Activated T-cell treated with anti-CD3 and anti-CD28 coated beads, Interleukin-2, amount 50 U/mL, for 72 hours (primary cell): ENCODE data around the gene EPS8. TPM values are rescaled to one million over a fixed set of nuclear protein-coding genes. Genes with fewer than 3 reads are reported as not detected.
"Not testable (repeated sequence)": the region's sequence is repeated elsewhere in the genome, so short reads cannot be mapped to it uniquely, and the experiment has no call there.

Experiments
- ATAC-seq, 2 donors: fragments of 150-1000 bp; cut with Tn5 transposase; replicated peaks in 1 of 2; 2 replicates each; pipeline ENCODE4 v1.10.0; 2021; ENCODE audit warnings: moderate library complexity in 2 of 2, mild to moderate bottlenecking in 1 of 2
- DNase-seq, 2 donors: peaks; one replicate each; pipeline ENCODE4 v3.0.0; 2021 to 2022; ENCODE audit warnings: mixed read lengths in 1 of 2
- H3K27ac Mint-ChIP-seq: one replicate; pipeline ENCODE4 v1.8.0; 2022; ENCODE audit warnings: mild to moderate bottlenecking, moderate library complexity, mixed read lengths
- H3K27me3 Mint-ChIP-seq: one replicate; pipeline ENCODE4 v1.8.0; 2022; ENCODE audit warnings: low read depth, mixed read lengths
- H3K36me3 Mint-ChIP-seq, 2 donors: one replicate each; pipeline ENCODE4 v1.8.0; 2022; ENCODE audit warnings: mixed read lengths in 2 of 2, mild to moderate bottlenecking in 1 of 2; ENCODE audit not compliant: insufficient read depth in 2 of 2
- H3K4me1 Mint-ChIP-seq: one replicate; pipeline ENCODE4 v1.8.0; 2022; ENCODE audit warnings: low read depth, mixed read lengths
- H3K4me3 Mint-ChIP-seq, 2 donors: one replicate each; pipeline ENCODE4 v1.8.0; 2022; ENCODE audit warnings: mild to moderate bottlenecking in 2 of 2, mixed read lengths in 2 of 2, moderate library complexity in 2 of 2
- H3K9me3 Mint-ChIP-seq, 2 donors: one replicate each; pipeline ENCODE4 v1.8.0; 2022; ENCODE audit warnings: mixed read lengths in 2 of 2
- total RNA-seq, 2 donors: library from RNA; stranded (reverse); gene quantifications; one replicate each; pipeline ENCODE4 v1.2.3, GENCODE V29; 2022

EPS8 gene
- total RNA-seq, 2 donors from 2014 or later, result 2.4 to 6.3 TPM

DNA sequence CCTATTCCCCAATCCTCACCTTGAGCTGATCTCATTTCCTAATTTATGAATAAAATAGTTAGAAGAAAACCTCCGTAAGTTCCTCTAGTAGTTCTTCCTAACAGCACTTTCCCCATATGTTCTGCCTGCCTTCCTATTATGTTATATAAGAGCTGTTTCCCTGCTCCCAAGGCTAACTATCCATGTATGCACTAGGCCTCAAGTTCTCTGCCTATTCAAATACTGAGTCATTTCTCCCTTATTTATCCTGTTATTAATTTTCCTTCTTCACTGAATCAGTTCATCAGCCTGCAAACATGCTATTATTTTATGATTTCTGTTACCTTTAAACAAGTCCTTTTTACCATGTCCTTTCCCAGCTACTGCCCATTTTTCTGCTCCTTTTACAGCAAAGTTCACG is 164.1 kb downstream of the EPS8 start:
- Mint-ChIP-seq H3K27me3 (no peaks in the 10 kb centered on the region), H3K27ac (no peak overlapping the region), H3K9me3 (no peaks in the 10 kb centered on the region), H3K4me3 (no peak overlapping the region), H3K4me1 (no peaks in the 10 kb centered on the region), H3K36me3 (no peaks in the 10 kb centered on the region)
- ATAC-seq (no peak), DNase-seq (no peak)

- no peaks in the 10 kb centered on the region for H3K4me1 Mint-ChIP-seq
- ATAC-seq, result no peak
These were observed 168.2 kb downstream of the EPS8 start for GRCh38 chr12:15620741-15621539.

DNA sequence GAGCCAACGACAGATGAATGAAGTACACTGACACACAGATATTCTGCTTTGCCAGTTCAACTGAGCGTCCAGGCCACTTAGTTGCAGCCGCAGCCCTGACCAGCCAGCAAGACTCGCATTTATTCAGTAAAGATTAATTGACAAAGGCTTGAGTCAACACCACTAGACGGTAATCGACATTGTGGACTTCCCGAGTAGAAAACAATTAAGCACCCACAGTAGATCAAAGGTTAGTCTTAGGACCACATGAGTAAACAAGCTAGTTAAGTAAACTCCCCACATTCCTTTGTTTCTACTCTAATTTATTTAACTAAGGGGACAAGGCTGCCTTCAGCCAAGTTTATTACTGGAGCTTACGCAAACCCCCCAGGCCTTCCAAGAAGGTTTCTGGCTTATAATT is 172.7 kb downstream of the EPS8 start:
- not testable (repeated sequence) for H3K36me3 Mint-ChIP-seq, H3K4me1 Mint-ChIP-seq, ATAC-seq, H3K27ac Mint-ChIP-seq, H3K4me3 Mint-ChIP-seq, DNase-seq, H3K27me3 Mint-ChIP-seq, H3K9me3 Mint-ChIP-seq

More at GRCh38 chr12:15620741-15621539, 168.2 kb downstream of the EPS8 start:
- Mint-ChIP-seq H3K4me3 (no peak overlapping the region), H3K27me3 (no peaks in the 10 kb centered on the region), H3K9me3 (no peaks in the 10 kb centered on the region), H3K27ac (no peak overlapping the region), H3K36me3 (peaks cover 1 to 4% of the 10 kb centered on the region in 2 donors)
- DNase-seq, result no peak

DNA sequence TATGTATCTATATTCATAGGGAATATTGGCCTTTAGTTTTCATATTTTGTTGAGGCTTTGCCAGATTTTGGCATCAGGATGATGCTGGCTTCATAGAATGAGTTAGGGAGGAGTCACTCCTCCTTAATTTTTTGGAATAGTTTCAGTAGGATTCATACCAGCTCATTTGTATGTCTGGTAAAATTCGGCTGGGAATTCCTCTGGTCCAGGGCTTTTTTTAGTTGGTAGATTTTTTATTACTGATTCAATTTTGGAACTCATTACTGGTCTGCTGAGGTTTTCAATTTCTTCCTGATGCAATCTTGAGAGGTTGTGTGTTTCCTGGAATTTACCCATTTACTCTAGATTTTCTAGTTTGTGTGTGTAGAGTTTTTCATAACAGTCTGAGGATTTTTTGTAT is 175.2 kb downstream of the EPS8 start:
- DNase-seq (no peak), ATAC-seq (no peak)
- Mint-ChIP-seq H3K36me3 (peaks cover 0 to 4% of the 10 kb centered on the region in 2 donors), H3K4me1 (no peaks in the 10 kb centered on the region), H3K27me3 (peaks cover 7% of the 10 kb centered on the region), H3K27ac (no peak overlapping the region), H3K9me3 (peaks cover 0 to 6% of the 10 kb centered on the region in 2 donors), H3K4me3 (no peak overlapping the region)

DNA sequence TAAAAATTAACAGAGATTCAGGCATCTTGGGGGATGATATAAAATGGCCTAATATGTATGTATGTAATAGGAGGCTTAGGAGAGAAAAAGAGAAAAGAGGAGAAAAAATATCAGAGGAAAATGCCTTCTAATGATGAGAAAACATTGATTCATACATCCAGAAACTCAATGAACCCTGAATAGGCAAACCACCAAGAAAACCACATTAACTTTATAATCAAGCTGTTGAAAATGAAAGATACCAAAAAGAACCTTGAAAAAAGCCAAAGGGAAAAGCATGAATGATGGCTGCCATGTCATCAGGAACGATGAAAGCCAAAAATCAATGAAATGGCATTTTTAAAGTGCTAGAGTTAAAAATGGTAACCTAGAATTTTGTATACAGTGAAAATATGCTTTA is 180.2 kb downstream of the EPS8 start:
- Mint-ChIP-seq H3K4me1 (no peaks in the 10 kb centered on the region), H3K4me3 (no peak overlapping the region), H3K27ac (no peak overlapping the region), H3K36me3 (no peaks in the 10 kb centered on the region), H3K27me3 (peaks cover 7% of the 10 kb centered on the region), H3K9me3 (peaks cover 0 to 2% of the 10 kb centered on the region in 2 donors)
- ATAC-seq (no peak), DNase-seq (no peak)

GRCh38 chr12:15608406-15608805 is 180.8 kb downstream of the EPS8 start:
- no peak overlapping the region for H3K4me3 Mint-ChIP-seq
- DNase-seq (no peak), ATAC-seq (no peak)
- H3K4me1 Mint-ChIP-seq, result no peaks in the 10 kb centered on the region
- H3K9me3 Mint-ChIP-seq, result peaks cover 0 to 2% of the 10 kb centered on the region in 2 donors
- H3K27ac Mint-ChIP-seq, result no peak overlapping the region
- H3K36me3 Mint-ChIP-seq, result no peaks in the 10 kb centered on the region
- peaks cover 5% of the 10 kb centered on the region for H3K27me3 Mint-ChIP-seq

DNA sequence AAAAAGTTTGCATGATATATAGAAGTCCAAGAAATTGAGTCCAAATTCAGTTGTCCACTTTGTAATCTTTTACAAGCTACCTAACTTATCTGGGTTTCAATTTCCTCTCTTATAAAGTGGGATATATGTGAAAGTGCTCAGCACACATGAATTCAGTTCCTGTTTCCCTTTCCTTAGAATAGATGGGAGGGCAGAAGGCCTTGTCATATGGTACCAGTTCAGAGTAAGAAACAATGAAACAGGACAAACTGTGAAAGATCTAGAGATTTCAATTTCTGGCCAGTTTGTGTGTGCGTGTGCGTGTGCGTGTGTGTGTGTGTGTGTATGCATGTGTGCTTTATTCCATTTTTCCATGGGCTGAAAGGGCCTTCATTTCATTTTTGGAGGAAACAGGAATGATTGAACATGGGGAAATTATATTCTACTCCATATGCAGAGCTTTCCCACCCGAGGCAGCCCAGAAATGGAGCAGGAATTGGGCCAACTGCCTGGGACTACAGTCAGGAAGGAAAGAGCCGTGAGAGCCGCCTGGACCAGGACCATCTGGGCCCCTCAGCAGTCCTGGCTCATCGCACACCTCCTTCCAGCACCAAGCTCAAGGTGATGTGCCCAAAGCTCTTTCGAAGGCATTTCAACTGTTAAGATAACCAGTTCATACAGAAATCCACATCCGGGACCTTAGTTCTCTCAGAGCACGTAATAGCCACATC is 183.2 kb downstream of the EPS8 start:
- H3K9me3 Mint-ChIP-seq, result peaks cover 0 to under 1% of the 10 kb centered on the region in 2 donors
- no peak overlapping the region for H3K27ac Mint-ChIP-seq
- peaks cover 8% of the 10 kb centered on the region for H3K4me1 Mint-ChIP-seq
- H3K4me3 Mint-ChIP-seq, result no peak overlapping the region
- no peaks in the 10 kb centered on the region for H3K36me3 Mint-ChIP-seq
- DNase-seq (no peak), ATAC-seq (no peak)
- H3K27me3 Mint-ChIP-seq, result no peaks in the 10 kb centered on the region

- Mint-ChIP-seq H3K4me1 (peaks cover 11% of the 10 kb centered on the region), H3K36me3 (no peaks in the 10 kb centered on the region), H3K27me3 (no peaks in the 10 kb centered on the region), H3K4me3 (no peak overlapping the region), H3K9me3 (no peaks in the 10 kb centered on the region), H3K27ac (no peak overlapping the region)
- no peak for ATAC-seq
- DNase-seq, result no peak
These were observed 185.6 kb downstream of the EPS8 start for GRCh38 chr12:15603474-15604085.

DNA sequence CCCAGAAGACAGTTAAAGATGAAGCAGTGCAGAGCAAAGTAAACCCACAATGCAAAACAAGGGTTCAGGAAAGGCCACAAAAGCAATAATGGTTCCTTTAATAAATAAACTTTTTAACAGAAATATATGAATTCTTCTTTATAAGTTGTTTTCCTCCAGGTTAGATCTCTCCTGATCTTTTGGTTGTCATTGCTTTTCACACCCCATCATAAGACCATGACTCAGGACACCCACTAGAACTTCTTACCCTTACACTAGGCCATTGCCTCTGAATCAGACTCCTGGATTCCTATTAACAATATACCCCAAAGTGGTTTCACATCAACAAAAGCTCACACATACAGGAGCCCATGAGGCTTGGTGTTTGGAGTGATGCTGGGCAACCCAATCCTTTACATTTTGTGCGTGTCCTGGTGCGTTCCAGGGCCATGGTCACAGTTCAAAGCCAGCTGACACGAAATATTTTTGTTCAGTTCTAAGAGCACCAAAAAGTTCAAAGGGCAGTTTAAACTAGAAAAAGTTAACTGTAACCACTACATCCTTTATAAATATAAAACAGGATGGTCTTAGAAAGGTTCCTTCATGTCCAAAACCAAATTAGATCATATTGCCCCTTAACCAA is 187.0 kb downstream of the EPS8 start:
- peaks cover 11% of the 10 kb centered on the region for H3K4me1 Mint-ChIP-seq
- H3K9me3 Mint-ChIP-seq, result no peaks in the 10 kb centered on the region
- peak overlapping the region; percentile 69 for H3K27ac Mint-ChIP-seq
- no peaks in the 10 kb centered on the region for H3K27me3 Mint-ChIP-seq
- no peak overlapping the region for H3K4me3 Mint-ChIP-seq
- no peak for ATAC-seq
- no peak for DNase-seq
- H3K36me3 Mint-ChIP-seq, result no peaks in the 10 kb centered on the region

DNA sequence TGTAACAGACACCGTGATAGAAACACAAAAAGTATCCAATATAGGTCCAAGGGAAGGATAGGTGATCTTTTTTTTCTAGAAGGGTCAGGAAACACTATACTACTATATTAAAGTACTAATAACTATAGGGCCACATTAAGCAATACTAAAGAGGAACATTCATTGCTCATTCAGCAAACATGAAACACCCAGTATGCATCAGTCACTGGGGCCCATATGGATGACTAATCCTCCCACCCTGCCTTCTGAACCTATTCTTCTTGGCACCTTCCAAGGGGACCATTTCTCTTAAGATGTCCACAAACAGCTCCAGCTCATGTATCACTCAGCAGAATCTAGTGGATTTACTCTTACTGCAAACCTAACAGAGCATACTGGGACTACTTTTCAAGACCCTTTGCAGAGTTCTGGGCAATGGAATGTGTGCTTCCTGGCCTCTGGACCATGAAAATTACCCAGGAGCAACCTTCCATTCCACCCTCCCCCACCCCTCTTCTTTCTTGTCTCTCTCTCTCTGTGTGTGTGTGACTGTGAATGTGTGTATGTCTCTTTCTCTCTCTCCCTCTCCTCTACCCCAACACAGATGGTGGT is 187.9 kb downstream of the EPS8 start:
- Mint-ChIP-seq H3K4me3 (no peak overlapping the region), H3K9me3 (no peaks in the 10 kb centered on the region), H3K27ac (peak overlapping the region; percentile 69), H3K4me1 (peaks cover 11% of the 10 kb centered on the region), H3K27me3 (no peaks in the 10 kb centered on the region), H3K36me3 (no peaks in the 10 kb centered on the region)
- DNase-seq (no peak), ATAC-seq (peak; percentile 60 to 69)

GRCh38 chr12:15600223-15600935 is 188.8 kb downstream of the EPS8 start:
- no peaks in the 10 kb centered on the region for H3K27me3 Mint-ChIP-seq
- H3K9me3 Mint-ChIP-seq, result no peaks in the 10 kb centered on the region
- no peak for ATAC-seq
- DNase-seq, result no peak
- H3K36me3 Mint-ChIP-seq, result no peaks in the 10 kb centered on the region
- H3K27ac Mint-ChIP-seq, result no peak overlapping the region
- H3K4me3 Mint-ChIP-seq, result no peak overlapping the region
- H3K4me1 Mint-ChIP-seq, result peaks cover 11% of the 10 kb centered on the region

GRCh38 chr12:15599266-15600037 is 189.7 kb downstream of the EPS8 start:
- Mint-ChIP-seq H3K4me1 (peaks cover 11% of the 10 kb centered on the region), H3K27ac (no peak overlapping the region), H3K4me3 (no peak overlapping the region), H3K9me3 (no peaks in the 10 kb centered on the region), H3K27me3 (no peaks in the 10 kb centered on the region), H3K36me3 (no peaks in the 10 kb centered on the region)
- ATAC-seq (no peak), DNase-seq (no peak)
